HEK293T (cell line): ENCODE results near the gene SIK2.

Experiments
- ARNT ChIP-seq: fragments of 450-650 bp; IDR thresholded peaks from 2 replicates; pipeline ENCODE4 v1.6.1; 2017; ENCODE audit warnings: mild to moderate bottlenecking
- ELF4 ChIP-seq: fragments of 450-650 bp; IDR thresholded peaks from 2 replicates; pipeline ENCODE4 v1.6.1; 2017; ENCODE audit warnings: antibody characterized with exemption
- FOXM1 ChIP-seq: fragments of 450-650 bp; IDR thresholded peaks from 2 replicates; pipeline ENCODE4 v1.6.1; 2017; ENCODE audit warnings: mild to moderate bottlenecking, borderline replicate concordance
- PKNOX1 ChIP-seq: fragments of 450-650 bp; IDR thresholded peaks from 2 replicates; pipeline ENCODE4 v1.6.1; 2016
- SP1 ChIP-seq: fragments of 450-650 bp; IDR thresholded peaks from 2 replicates; pipeline ENCODE4 v1.6.1; 2017
- SUZ12 ChIP-seq: fragments of 450-650 bp; IDR thresholded peaks from 2 replicates; pipeline ENCODE4 v1.6.1; 2016; ENCODE audit warnings: mild to moderate bottlenecking

GRCh38 chr11:111589114-111589513 lies 13.1 kb upstream of the SIK2 start:
- no peak for TF ChIP-seq SUZ12
- TF ChIP-seq ELF4, result no peak
- no peak for TF ChIP-seq PKNOX1
- no peak for TF ChIP-seq SP1
- no peak for TF ChIP-seq ARNT
- TF ChIP-seq FOXM1, result no peak
